ENCODE measurements around the gene APLN. TPM values are rescaled to one million over a fixed set of nuclear protein-coding genes. Genes with fewer than 3 reads are reported as not detected.

The APLN gene
- total RNA-seq, 2 donors from 2014 or later, result 1.1 to 1.8 TPM

DNA sequence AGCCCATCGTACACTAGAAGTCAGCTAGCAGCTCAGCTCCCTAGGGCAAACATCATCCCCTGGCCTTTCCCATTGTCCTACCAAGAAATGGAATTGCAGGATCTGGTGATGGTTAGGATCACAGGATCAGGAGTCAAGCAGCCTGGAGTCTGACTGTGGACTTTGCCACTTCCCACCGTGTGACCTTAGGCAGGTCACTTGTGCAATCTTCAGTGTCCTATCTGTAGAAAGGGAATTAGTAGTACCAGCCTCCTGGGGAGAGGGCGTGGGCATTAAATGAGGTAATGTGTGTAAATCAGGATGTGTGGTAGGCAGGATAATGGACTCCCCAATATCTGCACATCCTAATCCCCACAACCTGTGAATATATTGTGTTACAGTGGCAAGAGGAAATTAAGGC lies 38.6 kb upstream of the APLN start:
- no peak for DNase-seq (ENCODE audit: low spot score)
- no peaks in the 10 kb centered on the region for H3K4me1 ChIP-seq (ENCODE audit: control insufficient read depth in 1 of 2, low read depth in 2 of 2)
- TF ChIP-seq CTCF (IDR thresholded peaks at IDR 0.05), result no peak
- H3K27me3 ChIP-seq (replicated peaks; ENCODE audit: insufficient read depth), result no peaks in the 10 kb centered on the region
- ATAC-seq (ENCODE audit: insufficient number of reproducible peaks, low FRiP score, low read depth), result no peak
- H3K9me3 ChIP-seq, result no peaks in the 10 kb centered on the region
- H3K27ac ChIP-seq, result no peak overlapping the region
- no peak overlapping the region for H3K4me3 ChIP-seq
- H3K36me3 ChIP-seq, result no peaks in the 10 kb centered on the region

DNA sequence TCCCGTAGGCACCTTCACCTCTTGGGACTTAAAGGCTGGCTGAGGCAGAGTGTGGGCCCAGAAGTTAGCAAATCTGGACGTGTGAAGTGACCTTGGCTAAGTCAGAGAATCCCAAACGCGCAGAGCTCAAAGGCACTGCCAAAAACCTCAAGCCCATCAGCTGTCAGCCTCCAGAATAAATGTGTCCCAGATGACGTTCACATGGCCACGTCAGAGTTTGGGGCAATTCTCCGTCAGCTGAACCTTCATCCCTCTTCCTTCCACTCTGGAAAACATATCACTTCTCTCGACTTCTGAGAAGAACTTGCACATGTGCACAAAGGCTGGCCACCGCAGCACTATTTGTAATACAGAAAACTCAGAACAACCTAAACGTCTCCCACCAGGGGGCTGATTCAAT lies 35.7 kb upstream of the APLN start:
- Histone ChIP-seq H3K36me3 (no peaks in the 10 kb centered on the region), H3K9me3 (no peaks in the 10 kb centered on the region), H3K4me1 (ENCODE audit: control insufficient read depth in 1 of 2, low read depth in 2 of 2) (no peaks in the 10 kb centered on the region), H3K27ac (no peak overlapping the region), H3K27me3 (replicated peaks; ENCODE audit: insufficient read depth) (no peaks in the 10 kb centered on the region), H3K4me3 (no peak overlapping the region)
- ATAC-seq (ENCODE audit: insufficient number of reproducible peaks, low FRiP score, low read depth), result no peak
- TF ChIP-seq CTCF (IDR thresholded peaks at IDR 0.05), result no peak
- DNase-seq (ENCODE audit: low spot score), result no peak

DNA sequence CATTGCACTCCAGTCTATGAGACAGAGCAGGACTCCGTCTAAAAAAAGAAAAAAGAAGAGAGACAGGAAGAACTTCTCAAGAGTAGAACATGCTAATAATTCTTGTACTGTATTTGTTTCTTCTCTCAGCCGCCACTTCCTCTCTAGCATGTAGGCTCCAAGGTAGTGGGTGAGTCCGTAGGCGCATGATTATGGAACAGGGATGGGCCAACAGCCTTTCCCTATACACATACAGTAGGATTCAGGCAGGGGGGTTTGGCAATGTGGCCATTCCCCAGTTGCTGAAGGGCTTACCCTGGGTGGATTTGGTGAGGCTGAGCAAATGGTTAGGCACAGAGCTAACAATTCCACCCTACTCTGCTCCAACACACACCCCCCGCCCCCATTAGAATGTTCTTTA lies 35.0 kb upstream of the APLN start:
- ATAC-seq (ENCODE audit: insufficient number of reproducible peaks, low FRiP score, low read depth) (no peak), DNase-seq (ENCODE audit: low spot score) (no peak)
- Histone ChIP-seq H3K4me1 (ENCODE audit: control insufficient read depth in 1 of 2, low read depth in 2 of 2) (no peaks in the 10 kb centered on the region), H3K9me3 (no peaks in the 10 kb centered on the region), H3K4me3 (no peak overlapping the region), H3K27me3 (replicated peaks; ENCODE audit: insufficient read depth) (no peaks in the 10 kb centered on the region), H3K27ac (no peak overlapping the region), H3K36me3 (no peaks in the 10 kb centered on the region)
- TF ChIP-seq CTCF (IDR thresholded peaks at IDR 0.05), result no peak

- no peaks in the 10 kb centered on the region for H3K4me1 ChIP-seq (ENCODE audit: control insufficient read depth in 1 of 2, low read depth in 2 of 2)
- ATAC-seq (ENCODE audit: insufficient number of reproducible peaks, low FRiP score, low read depth), result no peak
Measured at GRCh38 chrX:129688097-129688496, 33.3 kb upstream of the APLN start.

GRCh38 chrX:129686422-129686948 lies 31.7 kb upstream of the APLN start:
- no peaks in the 10 kb centered on the region for H3K4me1 ChIP-seq (ENCODE audit: control insufficient read depth in 1 of 2, low read depth in 2 of 2)
- H3K27ac ChIP-seq, result no peak overlapping the region
- H3K4me3 ChIP-seq, result no peak overlapping the region
- no peak for TF ChIP-seq CTCF (IDR thresholded peaks at IDR 0.05)
- H3K36me3 ChIP-seq, result no peaks in the 10 kb centered on the region
- no peak for DNase-seq (ENCODE audit: low spot score)
- H3K27me3 ChIP-seq (replicated peaks; ENCODE audit: insufficient read depth), result no peaks in the 10 kb centered on the region
- no peaks in the 10 kb centered on the region for H3K9me3 ChIP-seq
- ATAC-seq (ENCODE audit: insufficient number of reproducible peaks, low FRiP score, low read depth), result no peak

More at GRCh38 chrX:129688097-129688496, 33.3 kb upstream of the APLN start:
- DNase-seq (ENCODE audit: low spot score), result no peak
- H3K9me3 ChIP-seq, result no peaks in the 10 kb centered on the region
- no peaks in the 10 kb centered on the region for H3K27me3 ChIP-seq (replicated peaks; ENCODE audit: insufficient read depth)
- H3K36me3 ChIP-seq, result no peaks in the 10 kb centered on the region
- no peak overlapping the region for H3K27ac ChIP-seq
- H3K4me3 ChIP-seq, result no peak overlapping the region
- no peak for TF ChIP-seq CTCF (IDR thresholded peaks at IDR 0.05)
